Esophagus squamous epithelium (tissue), 5 donors: ENCODE results near the gene VAPB. TPM values are rescaled to one million over a fixed set of nuclear protein-coding genes. Genes with fewer than 3 reads are reported as not detected.

Experiments used
- DNase-seq: peaks from one replicate; lab custom pipeline; 2025; lab: John Stamatoyannopoulos, UW
- H3K27ac ChIP-seq, 4 donors: fragments of 200-600 bp; sonication (generic); one replicate each; pipeline ENCODE4 v1.5.1; 2016 to 2019; ENCODE audit warnings: mild to moderate bottlenecking in 1 of 4
- H3K27me3 ChIP-seq, 4 donors: fragments of 200-600 bp; sonication (generic); 1 replicate in 3 of 4; 2 replicates in 1 of 4; pipeline versions ENCODE4 v1.5.1 to v1.6.0; 2017 to 2021; ENCODE audit warnings: antibody characterized with exemption in 1 of 4
- H3K36me3 ChIP-seq, 3 donors: fragments of 200-600 bp; sonication (generic); one replicate each; pipeline ENCODE4 v1.5.1; 2016 to 2019
- H3K4me1 ChIP-seq, 3 donors: fragments of 200-600 bp; sonication (generic); one replicate each; pipeline ENCODE4 v1.5.1; 2017 to 2019
- H3K4me3 ChIP-seq, 4 donors: fragments of 200-600 bp; sonication (generic); 1 replicate in 3 of 4; 2 replicates in 1 of 4; pipeline ENCODE4 v1.5.1; 2016 to 2019; ENCODE audit warnings: mild to moderate bottlenecking in 2 of 4, moderate library complexity in 1 of 4
- H3K9me3 ChIP-seq, 3 donors: fragments of 200-600 bp; sonication (generic); one replicate each; pipeline ENCODE4 v1.5.1; 2016 to 2019
- CTCF ChIP-seq, 6 experiments: fragments of 450-650 bp in 4 of 6; fragments of 200-600 bp in 2 of 6; sonication (generic) in 2 of 6; IDR thresholded peaks; one replicate each; pipeline ENCODE4 v1.5.1; 2016 to 2019; ENCODE audit warnings: antibody characterized with exemption in 6 of 6, mild to moderate bottlenecking in 4 of 6, moderate library complexity in 4 of 6
- POLR2A ChIP-seq, 4 donors: fragments of 450-650 bp; IDR thresholded peaks; one replicate each; pipeline ENCODE4 v1.6.1; 2017; ENCODE audit warnings: antibody characterized with exemption in 4 of 4, mild to moderate bottlenecking in 4 of 4, moderate library complexity in 3 of 4
- WGBS, 2 donors: methylation state at CpG; one replicate each; pipeline ENCODE4 v1.1.5; 2018; 5-methylcytosine and 5-hydroxymethylcytosine counted together
- intact Hi-C: fragments of 100-400 bp; cut with DNase I; formaldehyde crosslinking; loops from one replicate; pipeline ENCODE4 v1.15.0; 2022
- total RNA-seq, 4 donors: library from RNA; depleted of rRNA; stranded (reverse); fragments of >200 nt; gene quantifications; one replicate each; pipeline ENCODE4 v1.1.0, GENCODE V29; 2016
- donor health status: DM: yes; HTN: yes; CAD: no.

Gene VAPB
- total RNA-seq, 4 donors from 2014 or later, result 11.5 to 21.2 (median 16.6) TPM

DNA sequence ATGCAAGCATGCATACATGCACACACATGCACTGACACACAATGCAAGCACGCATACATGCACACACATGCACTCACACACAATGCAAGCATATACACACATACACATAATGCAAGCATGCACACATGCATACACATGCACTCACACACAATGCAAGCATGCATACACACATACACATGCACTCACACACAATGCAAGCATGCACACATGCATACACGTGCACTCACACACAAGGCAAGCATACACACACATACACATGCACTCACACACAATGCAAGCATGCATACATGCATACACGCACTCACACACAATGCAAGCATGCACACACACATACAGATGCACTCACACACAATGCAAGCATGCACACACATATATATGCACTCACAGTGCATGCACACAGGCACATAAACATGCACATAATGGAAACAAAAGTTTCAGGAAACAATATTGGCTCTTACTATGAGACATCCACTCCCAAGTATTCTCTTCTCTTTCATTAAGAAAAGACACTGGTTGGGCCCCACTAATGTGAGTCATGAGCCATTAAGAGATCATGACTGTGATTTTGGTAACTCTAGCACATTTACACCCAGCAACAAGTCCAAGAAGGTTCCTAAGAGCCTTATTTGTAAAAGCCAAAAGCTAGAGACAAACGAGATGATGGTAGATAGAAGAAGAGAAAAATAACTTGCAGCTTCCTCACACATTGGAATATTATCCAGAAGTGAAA is 103.9 kb downstream of the VAPB start:
- intact Hi-C loops, result no loop called here
- DNase-seq, result no peak

DNA sequence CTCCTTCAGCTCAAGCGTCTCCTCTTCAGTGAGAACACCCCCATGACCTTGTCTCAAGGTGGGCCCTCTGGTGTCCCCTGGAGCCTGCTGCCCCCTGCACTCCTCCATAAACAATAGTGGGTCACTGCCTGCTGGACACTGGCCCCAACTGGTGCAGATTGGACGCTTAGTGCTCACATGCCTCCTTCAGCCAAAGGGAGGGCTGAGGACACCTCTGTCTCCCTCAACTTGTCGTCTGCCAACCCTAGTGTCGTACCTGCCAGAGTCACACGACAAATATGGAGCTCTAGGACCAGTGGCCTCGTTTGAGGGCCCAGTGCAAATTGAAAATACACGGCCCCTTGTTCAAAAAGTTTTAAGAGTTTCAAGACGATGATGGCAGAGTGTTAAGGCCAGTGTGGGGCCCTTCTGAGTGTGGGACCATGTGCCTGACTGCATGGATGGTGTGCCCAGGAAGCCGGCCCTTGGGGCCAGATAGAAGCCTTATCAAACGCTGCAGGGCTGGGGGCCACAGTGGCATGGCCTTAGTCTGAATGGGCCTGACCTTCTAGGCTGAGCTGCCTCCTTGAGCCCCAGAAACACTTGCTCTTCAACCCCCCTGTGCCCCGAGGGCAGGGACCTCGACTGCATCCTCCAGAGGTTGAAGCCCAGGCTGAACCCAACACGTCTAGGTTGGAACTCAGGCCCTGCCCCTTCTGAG is 106.0 kb downstream of the VAPB start:
- H3K27ac ChIP-seq, result no peak overlapping the region
- 77 to 81% methylated on average over 5 to 10 of the region's 13 CpGs for WGBS, 2 donors
- H3K36me3 ChIP-seq, result no peaks in the 10 kb centered on the region
- no peaks in the 10 kb centered on the region for H3K9me3 ChIP-seq
- H3K4me1 ChIP-seq, result no peaks in the 10 kb centered on the region
- TF ChIP-seq CTCF (IDR thresholded peaks at IDR 0.05), result no peak
- TF ChIP-seq POLR2A (IDR thresholded peaks at IDR 0.05), result no peak
- no peak for DNase-seq
- H3K4me3 ChIP-seq, result no peak overlapping the region
- H3K27me3 ChIP-seq, result no peaks in the 10 kb centered on the region
- intact Hi-C loops, result no loop called here

More for the DNA sequence above, 103.9 kb downstream of the VAPB start:
- H3K4me3 ChIP-seq, result no peak overlapping the region
- H3K9me3 ChIP-seq, result no peaks in the 10 kb centered on the region
- WGBS, 2 donors, result 66 to 67% methylated on average over 4 of the region's 4 CpGs
- H3K4me1 ChIP-seq, result no peaks in the 10 kb centered on the region
- H3K36me3 ChIP-seq, result no peaks in the 10 kb centered on the region
- no peaks in the 10 kb centered on the region for H3K27me3 ChIP-seq
- H3K27ac ChIP-seq, result no peak overlapping the region
- TF ChIP-seq POLR2A (IDR thresholded peaks at IDR 0.05) (no peak), CTCF (IDR thresholded peaks at IDR 0.05) (no peak)

GRCh38 chr20:58495623-58496428 is 106.8 kb downstream of the VAPB start:
- WGBS, 2 donors, result 75 to 82% methylated on average over 2 to 7 of the region's 15 CpGs
- intact Hi-C loops, result no loop called here

GRCh38 chr20:58496429-58496769 is 107.4 kb downstream of the VAPB start:
- H3K36me3 ChIP-seq, result no peaks in the 10 kb centered on the region
- no peaks in the 10 kb centered on the region for H3K27me3 ChIP-seq
- no peak overlapping the region for H3K27ac ChIP-seq
- no peak overlapping the region for H3K4me3 ChIP-seq
- TF ChIP-seq POLR2A (IDR thresholded peaks at IDR 0.05) (no peak), CTCF (IDR thresholded peaks at IDR 0.05) (no peak)
- intact Hi-C loops, result no loop called here
- no peaks in the 10 kb centered on the region for H3K4me1 ChIP-seq
- peaks cover 0 to 3% (median 0%) of the 10 kb centered on the region in 3 donors for H3K9me3 ChIP-seq
- 91 to 96% methylated on average over 5 to 6 of the region's 6 CpGs for WGBS, 2 donors
- DNase-seq, result no peak

More at GRCh38 chr20:58495623-58496428, 106.8 kb downstream of the VAPB start:
- Histone ChIP-seq H3K9me3 (no peaks in the 10 kb centered on the region), H3K36me3 (no peaks in the 10 kb centered on the region), H3K4me1 (no peaks in the 10 kb centered on the region), H3K4me3 (no peak overlapping the region), H3K27ac (no peak overlapping the region), H3K27me3 (no peaks in the 10 kb centered on the region)
- no peak for DNase-seq
- TF ChIP-seq CTCF (IDR thresholded peaks at IDR 0.05), result no peak
- no peak for TF ChIP-seq POLR2A (IDR thresholded peaks at IDR 0.05)
